ENCODE data around the gene PTBP1.

Gene PTBP1

DNA sequence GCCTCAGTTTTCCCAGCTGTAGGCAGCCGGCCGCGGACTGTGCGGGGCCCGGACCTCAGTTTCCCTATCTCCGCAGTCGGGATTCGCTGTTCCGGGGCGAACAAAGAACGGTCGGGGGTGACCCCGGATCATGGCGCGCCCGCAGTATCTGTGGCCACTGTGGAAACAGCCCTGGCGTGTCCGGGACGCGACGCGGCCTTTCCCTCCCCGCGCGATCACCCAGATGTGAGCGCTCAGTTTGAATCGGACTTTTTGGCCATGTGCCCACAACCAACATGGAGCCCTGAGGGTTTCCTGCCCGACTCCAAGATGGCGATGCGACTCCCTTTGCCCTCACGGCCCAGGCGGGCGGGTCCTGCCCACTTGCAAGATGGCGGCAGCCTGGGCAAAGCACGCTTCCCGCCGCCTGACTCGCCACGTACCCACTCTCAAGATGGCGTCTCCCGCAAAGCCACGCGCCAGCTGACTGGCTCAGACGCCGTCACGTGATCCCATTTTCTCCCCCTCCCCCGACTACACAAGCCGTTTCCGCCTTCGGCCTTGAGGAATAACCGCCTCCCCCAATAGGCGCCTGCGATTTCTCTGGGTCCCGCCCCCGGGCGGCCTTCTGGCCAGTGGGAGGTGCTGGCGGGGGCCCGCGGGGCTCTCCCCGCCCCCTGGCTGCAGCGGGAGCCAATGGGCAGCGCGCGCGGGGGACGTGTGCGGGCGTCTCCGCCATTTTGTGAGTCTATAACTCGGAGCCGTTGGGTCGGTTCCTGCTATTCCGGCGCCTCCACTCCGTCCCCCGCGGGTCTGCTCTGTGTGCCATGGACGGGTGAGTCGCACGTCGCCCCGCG lies at the start of gene PTBP1:
TSS of gene PTBP1 (plus strand) at position 761 of the 836 bp plus-strand sequence. CDS start at position 807, 46 bp downstream.
- peak; percentile 96 for DNase-seq (ENCODE audit: low spot score)

DNA sequence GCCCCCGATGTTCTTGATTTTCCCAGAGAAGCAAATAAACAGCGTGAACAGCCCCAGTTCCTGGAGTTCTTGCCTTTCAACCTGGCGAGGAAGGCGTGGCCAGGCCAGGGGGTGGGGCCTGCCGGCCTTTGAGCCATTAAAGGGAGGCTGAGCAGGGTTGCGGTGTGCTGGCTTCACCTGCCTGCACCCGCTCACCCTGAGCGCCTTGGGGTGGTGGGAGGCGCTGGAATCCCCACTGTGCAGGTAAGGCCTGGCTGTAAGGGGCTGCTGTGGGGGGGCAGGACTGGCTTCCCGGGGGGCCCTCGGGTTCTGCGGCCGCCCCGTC lies 49.0 kb upstream of the PTBP1 start:
- DNase-seq (ENCODE audit: low spot score): no peak

GRCh38 chr19:749811-750210 lies 47.4 kb upstream of the PTBP1 start:
- no peak for DNase-seq (ENCODE audit: low spot score)

DNA sequence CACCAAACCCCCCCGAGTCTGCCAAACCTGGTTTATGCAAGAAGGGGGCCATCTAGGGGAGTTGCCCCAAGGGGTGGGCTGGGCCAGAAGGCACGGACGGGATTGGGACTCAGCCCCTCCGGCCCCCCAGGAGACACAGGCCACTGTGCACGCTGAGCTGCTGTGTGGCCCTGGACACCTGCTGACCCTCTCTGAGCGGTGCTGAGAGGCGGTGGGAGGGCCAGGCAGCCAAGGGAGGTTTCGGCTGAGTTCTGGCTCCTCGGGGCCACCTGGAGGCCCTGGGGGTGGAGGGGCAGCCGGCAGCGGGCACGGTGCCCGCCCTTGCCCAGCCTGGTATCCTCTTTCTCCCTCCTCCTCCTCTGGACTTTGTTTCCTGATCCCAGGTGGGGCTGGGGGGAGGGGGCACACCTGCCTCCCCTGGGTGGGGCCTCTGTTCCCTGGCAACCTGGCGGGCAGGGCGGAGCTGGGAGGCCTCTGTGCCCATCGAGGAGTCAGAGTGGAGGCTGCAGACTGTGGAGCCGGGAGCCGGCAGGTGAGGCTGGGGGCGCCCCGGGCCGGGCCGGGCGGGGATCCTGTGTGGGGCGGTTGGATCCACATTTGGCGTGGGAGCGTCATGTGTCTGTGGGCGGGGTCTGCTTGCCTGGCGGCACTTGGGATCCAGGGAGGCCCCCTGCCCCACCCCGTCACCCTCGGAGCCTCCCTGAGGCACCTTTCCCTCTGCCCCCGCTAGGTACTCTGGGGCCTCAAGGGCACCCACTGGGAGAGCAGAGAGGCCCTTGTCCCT lies 46.4 kb upstream of the PTBP1 start, which contains the start of gene MISP:
TSS of gene MISP (plus strand) at position 473 of the 784 bp plus-strand sequence. CDS start 5,835 bp downstream, outside the sequence.
- no peak for DNase-seq (ENCODE audit: low spot score)

GRCh38 chr19:751501-752341 lies 45.5 kb upstream of the PTBP1 start:
- DNase-seq (ENCODE audit: low spot score): peak; percentile 39

DNA sequence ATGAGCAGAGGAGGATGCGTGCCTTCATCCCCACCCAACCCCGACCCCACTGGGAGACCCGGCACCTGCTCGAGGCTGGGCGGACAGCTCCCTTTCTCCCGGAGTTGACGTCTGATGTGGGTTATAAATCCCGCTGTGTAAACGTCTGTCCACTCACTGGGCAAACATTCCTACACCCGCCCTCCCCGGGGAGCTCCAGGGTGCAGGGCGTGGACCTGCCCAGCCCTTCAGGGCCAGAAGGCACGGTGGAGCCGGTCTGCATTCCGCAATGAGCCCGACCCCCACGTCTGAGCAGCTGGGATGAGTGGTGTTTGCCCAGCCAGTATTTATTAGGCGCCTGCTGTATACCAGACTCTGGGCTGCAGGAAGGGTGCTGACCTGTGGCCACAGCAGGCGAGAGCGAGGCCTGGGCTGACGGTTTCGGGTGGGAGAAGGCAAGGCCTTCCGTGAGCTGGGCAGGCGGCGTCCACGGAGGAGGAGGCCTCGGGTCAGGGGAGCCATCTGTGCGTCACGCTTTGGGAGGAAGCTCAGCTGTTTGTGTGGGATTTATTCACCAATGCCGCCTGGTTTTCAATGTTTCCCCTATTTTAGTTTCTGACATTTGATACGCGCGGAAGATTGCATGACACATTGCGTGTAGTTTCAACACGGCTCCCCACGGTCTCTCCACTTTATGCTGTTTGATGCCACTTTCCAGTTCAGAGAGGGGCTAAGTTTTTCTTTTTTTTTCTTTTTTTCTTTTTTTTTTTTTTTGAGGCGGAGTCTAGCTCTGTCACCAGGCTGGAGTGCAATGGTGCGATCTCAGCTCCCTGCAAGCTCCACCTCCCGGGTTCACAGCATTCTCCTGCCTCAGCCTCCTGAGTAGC lies 44.4 kb upstream of the PTBP1 start:
- DNase-seq (ENCODE audit: low spot score): peak; percentile 94

DNA sequence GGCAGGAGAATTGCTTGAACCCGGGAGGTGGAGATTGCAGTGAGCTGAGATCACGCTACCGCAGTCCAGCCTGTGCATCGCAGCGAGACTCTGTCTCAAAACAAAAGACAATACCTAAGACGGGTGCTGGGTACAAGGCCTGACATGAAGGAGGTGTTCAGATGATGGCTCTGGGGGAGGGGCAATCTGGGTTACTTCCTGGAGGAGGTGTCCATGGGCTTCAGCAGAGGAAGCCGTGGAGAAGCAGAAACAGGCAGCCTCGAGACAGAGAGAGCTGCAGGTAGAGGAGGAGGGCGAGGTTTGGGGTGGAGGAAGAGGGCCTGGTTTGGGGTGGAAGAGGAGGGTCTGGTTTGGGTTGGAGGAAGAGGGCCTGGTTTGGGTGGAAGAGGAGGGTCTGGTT lies 42.7 kb upstream of the PTBP1 start:
- DNase-seq (ENCODE audit: low spot score): no peak

GRCh38 chr19:755063-755462 lies 42.2 kb upstream of the PTBP1 start:
- no peak for DNase-seq (ENCODE audit: low spot score)

- no peak for DNase-seq (ENCODE audit: low spot score)
Observed at GRCh38 chr19:756236-756635, 41.0 kb upstream of the PTBP1 start.

DNA sequence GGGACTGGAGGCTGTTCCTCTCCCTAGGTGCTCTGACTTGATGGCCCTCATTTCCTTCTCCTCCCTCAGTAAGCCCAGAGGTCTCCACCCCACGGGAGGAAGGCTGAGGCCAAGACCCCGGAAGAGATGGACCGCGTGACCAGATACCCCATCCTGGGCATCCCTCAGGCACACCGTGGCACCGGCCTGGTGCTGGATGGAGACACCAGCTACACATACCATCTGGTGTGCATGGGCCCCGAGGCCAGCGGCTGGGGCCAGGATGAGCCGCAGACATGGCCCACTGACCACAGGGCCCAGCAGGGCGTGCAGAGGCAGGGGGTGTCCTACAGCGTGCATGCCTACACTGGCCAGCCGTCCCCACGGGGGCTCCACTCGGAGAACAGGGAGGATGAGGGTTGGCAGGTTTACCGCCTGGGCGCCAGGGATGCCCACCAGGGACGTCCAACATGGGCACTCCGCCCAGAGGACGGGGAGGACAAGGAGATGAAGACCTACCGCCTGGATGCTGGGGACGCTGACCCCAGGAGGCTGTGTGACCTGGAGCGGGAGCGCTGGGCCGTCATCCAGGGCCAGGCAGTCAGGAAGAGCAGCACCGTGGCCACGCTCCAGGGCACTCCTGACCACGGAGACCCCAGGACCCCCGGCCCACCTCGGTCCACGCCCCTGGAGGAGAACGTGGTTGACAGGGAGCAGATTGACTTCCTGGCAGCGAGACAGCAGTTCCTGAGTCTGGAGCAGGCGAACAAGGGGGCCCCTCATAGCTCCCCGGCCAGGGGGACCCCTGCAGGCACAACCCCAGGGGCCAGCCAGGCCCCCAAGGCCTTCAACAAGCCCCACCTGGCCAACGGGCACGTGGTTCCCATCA lies 40.2 kb upstream of the PTBP1 start:
- DNase-seq (ENCODE audit: low spot score): no peak

DNA sequence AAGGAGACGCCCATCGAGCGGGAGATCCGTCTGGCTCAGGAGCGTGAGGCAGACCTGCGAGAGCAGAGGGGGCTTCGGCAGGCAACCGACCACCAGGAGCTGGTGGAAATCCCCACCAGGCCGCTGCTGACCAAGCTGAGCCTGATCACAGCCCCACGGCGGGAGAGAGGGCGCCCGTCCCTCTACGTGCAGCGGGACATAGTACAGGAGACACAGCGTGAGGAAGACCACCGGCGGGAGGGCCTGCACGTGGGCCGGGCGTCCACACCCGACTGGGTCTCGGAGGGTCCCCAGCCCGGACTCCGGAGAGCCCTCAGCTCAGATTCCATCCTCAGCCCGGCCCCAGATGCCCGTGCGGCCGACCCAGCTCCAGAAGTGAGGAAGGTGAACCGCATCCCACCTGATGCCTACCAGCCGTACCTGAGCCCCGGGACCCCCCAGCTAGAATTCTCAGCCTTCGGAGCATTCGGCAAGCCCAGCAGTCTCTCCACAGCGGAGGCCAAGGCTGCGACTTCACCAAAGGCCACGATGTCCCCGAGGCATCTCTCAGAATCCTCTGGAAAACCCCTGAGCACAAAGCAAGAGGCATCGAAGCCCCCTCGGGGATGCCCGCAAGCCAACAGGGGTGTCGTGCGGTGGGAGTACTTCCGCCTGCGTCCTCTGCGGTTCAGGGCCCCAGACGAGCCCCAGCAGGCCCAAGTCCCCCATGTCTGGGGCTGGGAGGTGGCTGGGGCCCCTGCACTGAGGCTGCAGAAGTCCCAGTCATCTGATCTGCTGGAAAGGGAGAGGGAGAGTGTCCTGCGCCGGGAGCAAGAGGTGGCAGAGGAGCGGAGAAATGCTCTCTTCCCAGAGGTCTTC lies 39.2 kb upstream of the PTBP1 start:
- no peak for DNase-seq (ENCODE audit: low spot score)

DNA sequence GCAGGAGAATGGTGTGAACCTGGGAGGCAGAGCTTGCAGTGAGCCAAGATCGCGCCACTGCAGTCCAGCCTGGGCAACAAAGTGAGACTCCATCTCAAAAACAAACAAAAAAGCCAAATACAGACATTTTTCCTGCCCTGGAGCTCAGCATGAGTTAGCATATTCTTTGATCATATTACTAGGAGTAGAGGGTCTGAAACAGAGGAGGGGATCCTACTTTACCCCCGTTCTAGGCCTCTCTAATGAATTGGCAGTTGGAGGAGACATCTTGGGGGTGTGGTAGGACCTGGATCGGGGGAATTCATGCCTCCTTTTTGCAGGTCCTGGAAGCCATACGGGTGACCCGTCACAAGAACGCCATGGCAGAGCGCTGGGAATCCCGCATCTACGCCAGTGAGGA lies 34.1 kb upstream of the PTBP1 start:
- no peak for DNase-seq (ENCODE audit: low spot score)

DNA sequence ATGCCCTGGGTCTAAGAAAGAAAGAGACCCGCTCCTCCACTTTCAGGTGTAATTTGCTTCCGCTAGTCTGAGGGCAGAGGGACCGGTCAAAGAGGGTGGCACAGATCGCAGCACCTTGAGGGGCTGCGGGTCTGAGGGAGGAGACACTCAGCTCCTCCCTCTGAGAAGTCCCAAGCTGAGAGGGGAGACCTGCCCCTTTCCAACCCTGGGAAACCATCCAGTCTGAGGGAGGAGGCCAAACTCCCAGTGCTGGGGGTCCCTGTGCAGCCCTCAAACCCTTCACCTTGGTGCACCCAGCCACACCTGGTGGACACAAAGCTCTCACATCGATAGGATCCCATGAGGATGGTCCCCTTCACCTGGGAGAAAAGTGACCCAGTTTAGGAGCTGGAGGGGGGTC lies 33.4 kb upstream of the PTBP1 start:
- no peak for DNase-seq (ENCODE audit: low spot score)

GRCh38 chr19:764301-764700 lies 33.0 kb upstream of the PTBP1 start:
- no peak for DNase-seq (ENCODE audit: low spot score)

DNA sequence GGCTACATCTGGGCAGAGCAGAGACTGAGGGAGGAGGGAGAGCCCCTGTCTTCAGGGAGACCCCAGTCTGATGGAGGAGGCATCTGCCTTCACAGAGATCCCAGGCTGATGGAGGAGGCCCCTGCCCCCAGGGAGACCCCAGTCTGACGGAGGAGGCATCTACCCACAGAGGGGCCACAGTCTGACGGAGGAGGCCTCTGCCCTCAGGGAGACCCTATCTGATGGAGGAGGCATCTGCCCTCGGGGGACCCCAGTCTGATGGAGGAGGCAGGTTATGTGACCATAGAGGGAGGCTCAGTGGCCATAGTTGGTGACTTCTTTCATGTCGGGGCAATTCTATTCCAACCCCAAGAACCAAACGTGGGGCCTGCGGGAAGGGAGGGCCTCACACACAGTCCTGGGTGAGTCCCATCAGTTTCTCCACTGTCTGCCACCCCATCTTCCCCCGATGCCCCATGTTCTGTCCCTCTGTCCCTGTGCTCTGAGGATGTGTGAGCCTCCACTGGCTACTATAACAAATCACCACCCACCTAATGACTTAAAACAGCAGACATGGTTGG lies 32.0 kb upstream of the PTBP1 start:
- no peak for DNase-seq (ENCODE audit: low spot score)

GRCh38 chr19:768424-768823 lies 28.8 kb upstream of the PTBP1 start:
- no peak for DNase-seq (ENCODE audit: low spot score)

DNA sequence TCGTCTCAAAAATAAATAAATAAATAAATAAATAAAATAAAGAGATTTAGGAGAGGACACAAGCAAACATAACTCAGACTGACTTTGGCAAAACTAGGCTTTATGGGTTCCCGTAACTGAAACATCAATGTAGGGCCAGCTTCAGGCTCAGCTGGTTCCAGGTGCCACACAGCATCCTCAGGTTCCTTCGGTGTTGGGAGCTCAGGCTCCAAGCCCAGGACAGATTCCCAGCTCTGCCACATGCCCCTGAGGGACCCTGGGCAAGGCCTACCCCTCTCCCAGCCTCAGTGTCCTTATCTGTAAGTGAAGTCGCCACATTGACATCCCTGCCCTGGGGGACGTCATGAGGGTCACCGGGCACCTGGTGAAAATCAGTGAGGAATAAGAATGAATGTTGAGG lies 27.6 kb upstream of the PTBP1 start:
- DNase-seq (ENCODE audit: low spot score): no peak

- peak; percentile 53 for DNase-seq (ENCODE audit: low spot score)
Observed at GRCh38 chr19:771332-771785, 25.9 kb upstream of the PTBP1 start.

GRCh38 chr19:772063-772462 lies 25.2 kb upstream of the PTBP1 start:
- no peak for DNase-seq (ENCODE audit: low spot score)
